ENCODE data around the gene SKOR1. TPM values are rescaled to one million over a fixed set of nuclear protein-coding genes. Genes with fewer than 3 reads are reported as not detected.

SKOR1 gene
- polyA plus RNA-seq, 1 of the 3 experiments (the other 2 are of a cell fraction) = 0.26 TPM

- Histone ChIP-seq H3K4me1 (ENCODE audit: control insufficient read depth in 1 of 2, insufficient read depth in 2 of 2, low read depth in 1 of 2, low read length in 1 of 2) (peaks cover 7% of the 10 kb centered on the region in 2 experiments), H3K36me3 (replicated peaks in 1 of 2; ENCODE audit: control insufficient read depth in 1 of 2, insufficient read depth in 2 of 2, low read length in 1 of 2) (peaks cover 0 to 15% of the 10 kb centered on the region in 2 experiments), H3K4me3 (ENCODE audit: low read depth in 2 of 2, low read length in 1 of 2) (no peak overlapping the region), H3F3A (replicated peaks; ENCODE audit: insufficient read depth) (peaks cover 4% of the 10 kb centered on the region), H3K9me3 (peaks cover 8% of the 10 kb centered on the region; the same call in 1 of the 2 replicates), H3K27ac (ENCODE audit: low read depth in 2 of 2, low read length in 1 of 2) (peak overlapping the region in 1 of 2 experiments; percentile 26; a peak in 1 of 4 replicates), H2AFZ (ENCODE audit: low read depth) (no peak overlapping the region), H3K9me2 (no peaks in the 10 kb centered on the region), H4K20me1 (ENCODE audit: insufficient read depth) (no peaks in the 10 kb centered on the region), H3K79me2 (ENCODE audit: insufficient read depth) (no peaks in the 10 kb centered on the region), H3K9ac (no peak overlapping the region), H3K27me3 (ENCODE audit: insufficient read depth) (no peaks in the 10 kb centered on the region), H3K4me2 (peak overlapping the region; percentile 16; the same call in 1 of the 2 replicates)
- CTCF ChIA-PET = interaction anchor here (0.8 kb wide), 1 partner anchor 43 kb away, joined by 3 read pairs; no protein-coding TSS in a partner anchor
- POLR2A ChIA-PET = no interaction called here
- no peak for DNase-seq
- WGBS (ENCODE audit: low lambda C conversion rate) = 30% methylated on average over 8 of the region's 8 CpGs
- no peak for TF ChIP-seq CHD2 (IDR thresholded peaks at IDR 0.05; ENCODE audit: low read length, partially characterized antibody)
- TF ChIP-seq MAX (IDR thresholded peaks at IDR 0.05; ENCODE audit: low read depth) = no peak; the same call in 1 of the 2 replicates
- peak; percentile 79; the same call in 1 of the 2 replicates for TF ChIP-seq TEAD4 (IDR thresholded peaks at IDR 0.05; ENCODE audit: borderline replicate concordance, insufficient read depth)
- TF ChIP-seq ZBTB33 (IDR thresholded peaks at IDR 0.05; ENCODE audit: borderline replicate concordance, low read depth) = 0 out of 2 replicates have a peak, but pooled peaks have one; percentile 26
- TF ChIP-seq REST (IDR thresholded peaks at IDR 0.05; ENCODE audit: low read depth, low read length) = no peak
- peak; percentile 68 for TF ChIP-seq FOSL2 (IDR thresholded peaks at IDR 0.05; ENCODE audit: borderline replicate concordance, low read depth)
- no peak for TF ChIP-seq RXRA (IDR thresholded peaks at IDR 0.05; ENCODE audit: borderline replicate concordance, low read depth)
- 0 out of 2 replicates have a peak, but pooled peaks have one; percentile 41 for TF ChIP-seq SIN3A (IDR thresholded peaks at IDR 0.05; ENCODE audit: borderline replicate concordance, low read depth, low read length)
- TF ChIP-seq NFIC (IDR thresholded peaks at IDR 0.05; ENCODE audit: borderline replicate concordance) = peak; percentile 87
- TF ChIP-seq GATA2 (CRISPR knock-in tag; IDR thresholded peaks at IDR 0.05) = no peak
- TF ChIP-seq SMC3 (IDR thresholded peaks at IDR 0.05; ENCODE audit: low read depth, low read length) = no peak
- no peak for TF ChIP-seq CTCF (IDR thresholded peaks at IDR 0.05)
- TF ChIP-seq USF1 (IDR thresholded peaks at IDR 0.05; ENCODE audit: borderline replicate concordance, low read depth) = 0 out of 2 replicates have a peak, but pooled peaks have one; percentile 28
- TF ChIP-seq PBX3 (IDR thresholded peaks at IDR 0.05) = peak; percentile 94
- peak; percentile 44; the same call in 1 of the 2 replicates for TF ChIP-seq POLR2AphosphoS5 (IDR thresholded peaks at IDR 0.05; ENCODE audit: low read depth, low read length)
- peak; percentile 6 to 81; a peak in 2 of 4 replicates for TF ChIP-seq EP300 (IDR thresholded peaks at IDR 0.05; ENCODE audit: borderline replicate concordance in 1 of 2, low read depth in 1 of 2, low read length in 1 of 2)
- TF ChIP-seq IRF3 (IDR thresholded peaks at IDR 0.05; ENCODE audit: low read depth, low read length) = no peak
- TF ChIP-seq JUND (IDR thresholded peaks at IDR 0.05) = peak; percentile 88
Measured at GRCh38 chr15:67792250-67792942, 32.9 kb upstream of the SKOR1 start.
